Measurements from ENCODE around the gene ADAMTS14. TPM values are rescaled to one million over a fixed set of nuclear protein-coding genes. Genes with fewer than 3 reads are reported as not detected.

The ADAMTS14 gene
- total RNA-seq, 1 donor from 2014 or later = 29.8 TPM

GRCh38 chr10:70668454-70668970 lies 3.8 kb upstream of the ADAMTS14 start:
- Mint-ChIP-seq H3K36me3 (ENCODE audit: unreplicated experiment) (peaks cover 7% of the 10 kb centered on the region), H3K4me1 (ENCODE audit: low read depth, unreplicated experiment) (peaks cover 24% of the 10 kb centered on the region), H3K27me3 (ENCODE audit: unreplicated experiment) (peaks cover 3% of the 10 kb centered on the region), H3K27ac (ENCODE audit: unreplicated experiment) (no peak overlapping the region), H3K4me3 (ENCODE audit: unreplicated experiment) (no peak overlapping the region), H3K9me3 (ENCODE audit: unreplicated experiment) (peaks cover 12% of the 10 kb centered on the region)
- no peak for DNase-seq
- TF ChIP-seq CTCF (IDR thresholded peaks at IDR 0.05; ENCODE audit: partially characterized antibody, unreplicated experiment) = no peak

- no peak overlapping the region for H3K4me3 Mint-ChIP-seq (ENCODE audit: unreplicated experiment)
- peaks cover 3% of the 10 kb centered on the region for H3K27me3 Mint-ChIP-seq (ENCODE audit: unreplicated experiment)
- no peak overlapping the region for H3K27ac Mint-ChIP-seq (ENCODE audit: unreplicated experiment)
- peaks cover 12% of the 10 kb centered on the region for H3K9me3 Mint-ChIP-seq (ENCODE audit: unreplicated experiment)
- peaks cover 7% of the 10 kb centered on the region for H3K36me3 Mint-ChIP-seq (ENCODE audit: unreplicated experiment)
- TF ChIP-seq CTCF (IDR thresholded peaks at IDR 0.05; ENCODE audit: partially characterized antibody, unreplicated experiment) = no peak
- DNase-seq = no peak
- H3K4me1 Mint-ChIP-seq (ENCODE audit: low read depth, unreplicated experiment) = peaks cover 25% of the 10 kb centered on the region
Observed at GRCh38 chr10:70669015-70669414, 3.3 kb upstream of the ADAMTS14 start.

GRCh38 chr10:70669732-70670317 lies 2.5 kb upstream of the ADAMTS14 start:
- Mint-ChIP-seq H3K36me3 (ENCODE audit: unreplicated experiment) (peaks cover 7% of the 10 kb centered on the region), H3K4me1 (ENCODE audit: low read depth, unreplicated experiment) (peaks cover 18% of the 10 kb centered on the region), H3K27me3 (ENCODE audit: unreplicated experiment) (peaks cover 3% of the 10 kb centered on the region), H3K9me3 (ENCODE audit: unreplicated experiment) (peaks cover 12% of the 10 kb centered on the region), H3K4me3 (ENCODE audit: unreplicated experiment) (peak overlapping the region; percentile 43), H3K27ac (ENCODE audit: unreplicated experiment) (no peak overlapping the region)
- no peak for DNase-seq
- TF ChIP-seq CTCF (IDR thresholded peaks at IDR 0.05; ENCODE audit: partially characterized antibody, unreplicated experiment) = no peak

GRCh38 chr10:70671619-70672164 lies 614 bp upstream of the ADAMTS14 start:
- Mint-ChIP-seq H3K27ac (ENCODE audit: unreplicated experiment) (peak overlapping the region; percentile 85), H3K36me3 (ENCODE audit: unreplicated experiment) (peaks cover 7% of the 10 kb centered on the region), H3K27me3 (ENCODE audit: unreplicated experiment) (peaks cover 7% of the 10 kb centered on the region), H3K4me3 (ENCODE audit: unreplicated experiment) (peak overlapping the region; percentile 77), H3K9me3 (ENCODE audit: unreplicated experiment) (peaks cover 12% of the 10 kb centered on the region), H3K4me1 (ENCODE audit: low read depth, unreplicated experiment) (peaks cover 28% of the 10 kb centered on the region)
- no peak for DNase-seq
- TF ChIP-seq CTCF (IDR thresholded peaks at IDR 0.05; ENCODE audit: partially characterized antibody, unreplicated experiment) = no peak

All from glutamatergic neuron (in vitro differentiated cells).